DND-41 (cell line): ENCODE data around the gene CXCL8.
A peak's percentile ranks its signal among the peaks of the same experiment; 100 is the strongest.
"Not testable (repeated sequence)": the region's sequence is repeated elsewhere in the genome, so short reads cannot be mapped to it uniquely, and the experiment has no call there.

Source experiments
- ATAC-seq: fragments of 200-7000 bp; cut with Tn5 transposase; 3 replicates; pipeline ENCODE4 v1.9.1; 2021; ENCODE audit warnings: low read depth; ENCODE audit not compliant: insufficient read depth
- DNase-seq: peaks from one replicate; pipeline ENCODE4 v3.0.0-alpha.2; 2020
- H2AFZ ChIP-seq: 2 replicates; pipeline ENCODE4 v1.6.0; 2012; ENCODE audit warnings: low read depth, low read length
- H3K27ac ChIP-seq: 2 replicates; pipeline ENCODE4 v1.5.1; 2012; ENCODE audit warnings: low read length, inconsistent platforms
- H3K27me3 ChIP-seq: fragments of 200-600 bp; sonication (generic); 2 replicates; pipeline ENCODE4 v1.6.0; 2012; ENCODE audit warnings: low read length, mild to moderate bottlenecking, inconsistent platforms; ENCODE audit not compliant: insufficient read depth, poor library complexity
- H3K36me3 ChIP-seq: 2 replicates; pipeline ENCODE4 v1.5.1; 2012; ENCODE audit warnings: low read length, inconsistent platforms; ENCODE audit not compliant: insufficient read depth
- H3K4me1 ChIP-seq: 2 replicates; pipeline ENCODE4 v1.5.1; 2012; ENCODE audit warnings: mild to moderate bottlenecking, low read length; ENCODE audit not compliant: insufficient read depth
- H3K4me2 ChIP-seq: 2 replicates; pipeline ENCODE4 v1.6.0; 2012; ENCODE audit warnings: mild to moderate bottlenecking, moderate library complexity, low read length, inconsistent platforms; ENCODE audit not compliant: insufficient read depth
- H3K4me3 ChIP-seq, 2 experiments: fragments of 200-600 bp in 1 of 2; shearing (Covaris generic) in 1 of 2; 2 replicates each; pipeline ENCODE4 v1.5.1; 2012 to 2016; ENCODE audit warnings: inconsistent platforms in 2 of 2, low read length in 2 of 2, mild to moderate bottlenecking in 2 of 2, low read depth in 1 of 2, moderate library complexity in 1 of 2
- H3K79me2 ChIP-seq: 2 replicates; pipeline ENCODE4 v1.6.0; 2012; ENCODE audit warnings: low read length, inconsistent platforms; ENCODE audit not compliant: insufficient read depth
- H3K9ac ChIP-seq: 2 replicates; pipeline ENCODE4 v1.6.0; 2012; ENCODE audit warnings: low read depth, mild to moderate bottlenecking, inconsistent platforms, low read length, moderate library complexity
- H3K9me3 ChIP-seq: 2 replicates; pipeline ENCODE4 v1.5.1; 2012; ENCODE audit warnings: low read length, moderate library complexity, mild to moderate bottlenecking, inconsistent platforms; ENCODE audit not compliant: insufficient read depth, severe bottlenecking
- H4K20me1 ChIP-seq: 2 replicates; pipeline ENCODE4 v1.6.0; 2012; ENCODE audit warnings: low read length; ENCODE audit not compliant: insufficient read depth
- EZH2 ChIP-seq: IDR thresholded peaks from 3 replicates; pipeline ENCODE4 v1.6.1; 2012; ENCODE audit warnings: borderline replicate concordance, low read depth, mild to moderate bottlenecking, moderate library complexity, low read length, inconsistent platforms; ENCODE audit not compliant: severe bottlenecking
- TF ChIP-seq, protein P1 (sequence below): IDR thresholded peaks from 2 replicates; pipeline ENCODE4 v1.5.1; 2012; ENCODE audit warnings: borderline replicate concordance, low read length, moderate library complexity, mild to moderate bottlenecking; ENCODE audit not compliant: poor library complexity, severe bottlenecking; ENCODE audit errors: extremely low read depth

Gene CXCL8

GRCh38 chr4:73740353-73740778, at the start of gene CXCL8:
CXCL8 (plus strand) TSS chr4:73740569; CDS start chr4:73740659, 90 bp downstream.
- Histone ChIP-seq H3K36me3 (no peaks in the 10 kb centered on the region), H4K20me1 (no peaks in the 10 kb centered on the region), H3K4me3 (no peak within 1 kb of the TSS), H3K27ac (no peak within 1 kb of the TSS), H2AFZ (no peak within 1 kb of the TSS), H3K27me3 (no peaks in the 10 kb centered on the region), H3K79me2 (no peaks in the 10 kb centered on the region), H3K4me1 (no peaks in the 10 kb centered on the region), H3K9me3 (no peaks in the 10 kb centered on the region), H3K4me2 (no peak within 1 kb of the TSS), H3K9ac (no peak within 1 kb of the TSS)
- TF ChIP-seq, protein P1, sequence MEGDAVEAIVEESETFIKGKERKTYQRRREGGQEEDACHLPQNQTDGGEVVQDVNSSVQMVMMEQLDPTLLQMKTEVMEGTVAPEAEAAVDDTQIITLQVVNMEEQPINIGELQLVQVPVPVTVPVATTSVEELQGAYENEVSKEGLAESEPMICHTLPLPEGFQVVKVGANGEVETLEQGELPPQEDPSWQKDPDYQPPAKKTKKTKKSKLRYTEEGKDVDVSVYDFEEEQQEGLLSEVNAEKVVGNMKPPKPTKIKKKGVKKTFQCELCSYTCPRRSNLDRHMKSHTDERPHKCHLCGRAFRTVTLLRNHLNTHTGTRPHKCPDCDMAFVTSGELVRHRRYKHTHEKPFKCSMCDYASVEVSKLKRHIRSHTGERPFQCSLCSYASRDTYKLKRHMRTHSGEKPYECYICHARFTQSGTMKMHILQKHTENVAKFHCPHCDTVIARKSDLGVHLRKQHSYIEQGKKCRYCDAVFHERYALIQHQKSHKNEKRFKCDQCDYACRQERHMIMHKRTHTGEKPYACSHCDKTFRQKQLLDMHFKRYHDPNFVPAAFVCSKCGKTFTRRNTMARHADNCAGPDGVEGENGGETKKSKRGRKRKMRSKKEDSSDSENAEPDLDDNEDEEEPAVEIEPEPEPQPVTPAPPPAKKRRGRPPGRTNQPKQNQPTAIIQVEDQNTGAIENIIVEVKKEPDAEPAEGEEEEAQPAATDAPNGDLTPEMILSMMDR, result no peak
- TF ChIP-seq EZH2, result no peak
- peak; percentile 65 for ATAC-seq
- DNase-seq, result peak; percentile 12

GRCh38 chr4:73691201-73691600, 49.2 kb upstream of the CXCL8 start:
- H3K4me2 ChIP-seq, H3K4me1 ChIP-seq, H3K27ac ChIP-seq, H3K27me3 ChIP-seq, H3K36me3 ChIP-seq, H2AFZ ChIP-seq, H3K4me3 ChIP-seq, H3K9ac ChIP-seq, H4K20me1 ChIP-seq, ATAC-seq, DNase-seq, H3K79me2 ChIP-seq, H3K9me3 ChIP-seq: not testable (repeated sequence)

- H3K27ac ChIP-seq, result no peak overlapping the region
- H3K36me3 ChIP-seq, result no peaks in the 10 kb centered on the region
- no peaks in the 10 kb centered on the region for H4K20me1 ChIP-seq
- no peak overlapping the region for H3K4me3 ChIP-seq
- H3K4me1 ChIP-seq, result no peaks in the 10 kb centered on the region
- ATAC-seq (no peak), DNase-seq (no peak)
- no peaks in the 10 kb centered on the region for H3K9me3 ChIP-seq
- H3K9ac ChIP-seq, result no peak overlapping the region
- H3K4me2 ChIP-seq, result no peak overlapping the region
- no peak overlapping the region for H2AFZ ChIP-seq
- no peaks in the 10 kb centered on the region for H3K79me2 ChIP-seq
- TF ChIP-seq EZH2, result no peak
- TF ChIP-seq, protein P1, result no peak
- no peaks in the 10 kb centered on the region for H3K27me3 ChIP-seq
Observed at GRCh38 chr4:73691759-73692158, 48.6 kb upstream of the CXCL8 start.

- H3K4me1 ChIP-seq, result no peaks in the 10 kb centered on the region
- no peaks in the 10 kb centered on the region for H3K27me3 ChIP-seq
- H3K36me3 ChIP-seq, result no peaks in the 10 kb centered on the region
- TF ChIP-seq EZH2, result no peak
- TF ChIP-seq, protein P1, result no peak
- DNase-seq (no peak), ATAC-seq (no peak)
- no peaks in the 10 kb centered on the region for H3K79me2 ChIP-seq
- no peak overlapping the region for H3K27ac ChIP-seq
- no peaks in the 10 kb centered on the region for H4K20me1 ChIP-seq
- H3K4me3 ChIP-seq, result no peak overlapping the region
- no peaks in the 10 kb centered on the region for H3K9me3 ChIP-seq
- H3K4me2 ChIP-seq, result no peak overlapping the region
- H3K9ac ChIP-seq, result no peak overlapping the region
- H2AFZ ChIP-seq, result no peak overlapping the region
Observed at GRCh38 chr4:73692254-73692653, 48.1 kb upstream of the CXCL8 start.
